IMR-90 (cell line): ENCODE results near the gene GNAT3. TPM values are rescaled to one million over a fixed set of nuclear protein-coding genes. Genes with fewer than 3 reads are reported as not detected.

ENCODE experiments used
- ATAC-seq: fragments of 200-7000 bp; cut with Tn5 transposase; 2 replicates; pipeline ENCODE4 v1.9.1; 2020; ENCODE audit warnings: low read depth, mild to moderate bottlenecking, moderate library complexity
- BruUV-seq: library from RNA; stranded (reverse); fragments of 400-500 nt; replicated peaks from 2 replicates; lab custom pipeline; 2021; lab: Mats Ljungman, UMichigan
- CTCF ChIA-PET: fragments of 300-600 bp; formaldehyde crosslinking; extraction: SDS; loops from one replicate; lab custom pipeline; 2021; ENCODE audit warnings: antibody characterized with exemption; lab: Yijun Ruan, JAX
- POLR2A ChIA-PET: fragments of 300-600 bp; sonication (Branson Sonifier 250); formaldehyde crosslinking; loops from one replicate; lab custom pipeline; 2022; ENCODE audit warnings: antibody characterized with exemption; ENCODE audit not compliant: unreplicated experiment; lab: Charles Lee
- DNase-seq: peaks from one replicate; pipeline ENCODE4 v3.0.0; 2013
- H2AFZ ChIP-seq: replicated peaks from 2 replicates; pipeline ENCODE3; 2013; ENCODE audit warnings: low read length, mild to moderate bottlenecking; ENCODE audit not compliant: poor library complexity
- H2AK5ac ChIP-seq: 2 replicates; pipeline ENCODE4 v1.6.1; 2013; ENCODE audit warnings: low read depth, low read length, inconsistent platforms
- H2AK9ac ChIP-seq: replicated peaks from 2 replicates; pipeline ENCODE3; 2013; ENCODE audit warnings: mild to moderate bottlenecking, low read depth, low read length, moderate library complexity; ENCODE audit not compliant: poor library complexity
- H2BK120ac ChIP-seq: 2 replicates; pipeline ENCODE4 v1.6.1; 2013; ENCODE audit warnings: low read depth, low read length, inconsistent platforms
- H2BK15ac ChIP-seq: 3 replicates; pipeline ENCODE4 v1.6.1; 2013; ENCODE audit warnings: low read depth, low read length, inconsistent platforms
- H2BK20ac ChIP-seq: 2 replicates; pipeline ENCODE4 v1.6.1; 2013; ENCODE audit warnings: low read depth, mild to moderate bottlenecking, inconsistent platforms, low read length, moderate library complexity
- H2BK5ac ChIP-seq: 2 replicates; pipeline ENCODE4 v1.6.1; 2013; ENCODE audit warnings: mild to moderate bottlenecking, low read depth, low read length, inconsistent platforms; ENCODE audit not compliant: poor library complexity, severe bottlenecking
- H3K14ac ChIP-seq: replicated peaks from 2 replicates; pipeline ENCODE4 v1.6.1; 2013; ENCODE audit warnings: low read depth, low read length, inconsistent platforms
- H3K18ac ChIP-seq: 2 replicates; pipeline ENCODE4 v1.6.1; 2013; ENCODE audit warnings: low read depth, low read length, control low read depth
- H3K23ac ChIP-seq: 2 replicates; pipeline ENCODE4 v1.6.1; 2013; ENCODE audit warnings: low read depth, low read length, inconsistent platforms
- H3K27ac ChIP-seq: 2 replicates; pipeline ENCODE4 v1.5.1; 2013; ENCODE audit warnings: mild to moderate bottlenecking, control low read depth, low read length; ENCODE audit not compliant: insufficient read depth
- H3K27me3 ChIP-seq: 2 replicates; pipeline ENCODE4 v1.6.1; 2013; ENCODE audit warnings: low read length; ENCODE audit not compliant: control insufficient read depth, insufficient read depth
- H3K36me3 ChIP-seq: 2 replicates; pipeline ENCODE4 v1.6.1; 2013; ENCODE audit warnings: low read length, mixed read lengths; ENCODE audit not compliant: control insufficient read depth, insufficient read depth
- H3K4ac ChIP-seq: 2 replicates; pipeline ENCODE4 v1.6.1; 2013; ENCODE audit warnings: low read depth, low read length, inconsistent platforms
- H3K4me1 ChIP-seq: 2 replicates; pipeline ENCODE4 v1.6.1; 2013; ENCODE audit warnings: low read length, mixed read lengths; ENCODE audit not compliant: control insufficient read depth, insufficient read depth
- H3K4me2 ChIP-seq: 2 replicates; pipeline ENCODE4 v1.6.1; 2013; ENCODE audit warnings: low read depth, mild to moderate bottlenecking, control low read depth, low read length, moderate library complexity
- H3K4me3 ChIP-seq: 2 replicates; pipeline ENCODE4 v1.5.1; 2013; ENCODE audit warnings: low read depth, mild to moderate bottlenecking, control low read depth, low read length, moderate library complexity; ENCODE audit not compliant: insufficient read depth
- H3K56ac ChIP-seq: 2 replicates; pipeline ENCODE4 v1.6.1; 2013; ENCODE audit warnings: low read length, inconsistent platforms; ENCODE audit not compliant: insufficient read depth; ENCODE audit errors: extremely low read depth
- H3K79me1 ChIP-seq, 2 experiments: 2 replicates each; pipeline ENCODE4 v1.6.1; 2013; ENCODE audit warnings: low read length in 2 of 2, inconsistent platforms in 1 of 2, low read depth in 1 of 2
- H3K9ac ChIP-seq: 2 replicates; pipeline ENCODE4 v1.6.1; 2013; ENCODE audit warnings: low read depth, low read length, control low read depth
- H3K9me1 ChIP-seq: 2 replicates; pipeline ENCODE4 v1.6.1; 2013; ENCODE audit warnings: low read length, inconsistent platforms; ENCODE audit not compliant: insufficient read depth
- H3K9me3 ChIP-seq: 2 replicates; pipeline ENCODE4 v1.6.1; 2013; ENCODE audit warnings: low read length; ENCODE audit not compliant: control insufficient read depth, insufficient read depth
- H4K20me1 ChIP-seq: 2 replicates; pipeline ENCODE4 v1.6.1; 2013; ENCODE audit warnings: low read length, inconsistent platforms; ENCODE audit not compliant: insufficient read depth
- H4K5ac ChIP-seq: 2 replicates; pipeline ENCODE4 v1.6.1; 2013; ENCODE audit warnings: mild to moderate bottlenecking, low read depth, low read length, control low read depth
- H4K8ac ChIP-seq, 2 experiments: 2 replicates each; pipeline ENCODE4 v1.6.1; 2013; ENCODE audit warnings: low read depth in 2 of 2, low read length in 2 of 2, control low read depth in 1 of 2, inconsistent platforms in 1 of 2
- H4K91ac ChIP-seq: 2 replicates; pipeline ENCODE4 v1.6.1; 2013; ENCODE audit warnings: low read depth, low read length, inconsistent platforms; ENCODE audit not compliant: insufficient read depth
- CEBPB ChIP-seq: IDR thresholded peaks from 2 replicates; pipeline ENCODE4 v1.6.1; 2012; ENCODE audit warnings: low read depth, low read length, improper control_type of control experiment
- MAFK ChIP-seq: IDR thresholded peaks from 2 replicates; pipeline ENCODE4 v1.6.1; 2012; ENCODE audit warnings: low read depth, low read length, improper control_type of control experiment
- MAZ ChIP-seq: IDR thresholded peaks from 2 replicates; pipeline ENCODE4 v1.6.1; 2012; ENCODE audit warnings: low read depth, mild to moderate bottlenecking, low read length, improper control_type of control experiment, moderate library complexity, borderline replicate concordance
- MXI1 ChIP-seq: IDR thresholded peaks from 2 replicates; pipeline ENCODE4 v1.6.1; 2012; ENCODE audit warnings: low read depth, mild to moderate bottlenecking, low read length, moderate library complexity, borderline replicate concordance
- NFE2L2 ChIP-seq: fragments of 150-350 bp; IDR thresholded peaks from 2 replicates; pipeline ENCODE4 v1.6.1; 2016; ENCODE audit warnings: low read depth, mild to moderate bottlenecking, low read length
- POLR2A ChIP-seq: IDR thresholded peaks from 2 replicates; pipeline ENCODE4 v1.6.1; 2012; ENCODE audit warnings: mild to moderate bottlenecking, low read depth, low read length
- RAD21 ChIP-seq: IDR thresholded peaks from 2 replicates; pipeline ENCODE4 v1.6.1; 2012; ENCODE audit warnings: low read length, improper control_type of control experiment
- RFX5 ChIP-seq: IDR thresholded peaks from 2 replicates; pipeline ENCODE4 v1.8.0; 2012; ENCODE audit warnings: low read depth, mild to moderate bottlenecking, low read length, moderate library complexity
- SMC3 ChIP-seq: fragments of 150-350 bp; IDR thresholded peaks from 2 replicates; pipeline ENCODE4 v1.6.1; 2016; ENCODE audit warnings: low read depth, mild to moderate bottlenecking, antibody characterized with exemption, low read length, moderate library complexity
- dilution Hi-C: fragments of 300-500 bp; cut with HindIII; formaldehyde crosslinking; loops from one replicate; pipeline ENCODE4 v1.14.3; 2018; ENCODE audit warnings: low sequenced_read_pairs; ENCODE audit not compliant: unreplicated experiment
- in situ Hi-C: fragments of 300-500 bp; cut with MboI; formaldehyde crosslinking; loops from 3 replicates; pipeline ENCODE4 v1.14.3; 2019; ENCODE audit warnings: low sequenced_read_pairs, inconsistent platforms, mixed read lengths
- intact Hi-C: fragments of 100-400 bp; cut with micrococcal nuclease; formaldehyde crosslinking; loops from 2 replicates; pipeline ENCODE4 v1.10.0; 2022
- polyA plus RNA-seq, 3 experiments: library from polyadenylated mRNA; depleted of rRNA; stranded (reverse); fragments of >200 nt; gene quantifications; 2 replicates each; pipeline ENCODE4 v1.2.3, GENCODE V29; 2012; ENCODE audit warnings: low replicate concordance in 1 of 3
- total RNA-seq: library from RNA; depleted of rRNA; stranded (reverse); fragments of >200 nt; gene quantifications from 2 replicates; pipeline ENCODE4 v1.2.3, GENCODE V29; 2012

Gene GNAT3
- total and polyA plus RNA-seq, 2 of the 4 experiments (the other 2 are of a cell fraction) = not detected

DNA sequence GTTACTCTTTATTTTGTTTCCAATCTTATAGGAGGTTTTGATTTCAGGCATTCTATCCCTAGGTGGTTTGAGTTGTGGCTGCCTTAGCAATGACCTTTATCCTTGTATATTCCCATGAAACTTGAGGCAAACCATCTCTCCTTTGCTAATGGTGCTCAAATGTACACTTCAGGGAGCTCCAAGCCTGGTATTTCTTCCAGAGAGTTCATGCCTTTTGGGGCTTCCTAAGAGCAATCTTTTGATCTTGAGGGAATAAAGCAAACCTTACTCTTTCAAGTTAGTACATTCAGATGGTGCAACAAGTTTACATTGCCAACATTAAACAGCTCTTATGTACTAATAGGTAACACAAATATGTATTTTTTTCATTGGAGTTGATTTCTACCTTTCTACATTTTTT is 3.4 kb upstream of the GNAT3 start:
- H4K5ac ChIP-seq = no peak overlapping the region
- H4K20me1 ChIP-seq = no peaks in the 10 kb centered on the region
- in situ Hi-C loops (no loop called here), intact Hi-C loops (no loop called here), dilution Hi-C loops (no loop called here)
- H2BK20ac ChIP-seq = no peak overlapping the region
- ChIA-PET POLR2A (no interaction called here), CTCF (no interaction called here)
- no peak overlapping the region for H2AK9ac ChIP-seq
- TF ChIP-seq POLR2A (no peak), MXI1 (no peak), RFX5 (no peak), CEBPB (no peak), NFE2L2 (no peak), SMC3 (no peak), RAD21 (no peak), MAFK (no peak), MAZ (no peak)
- no peak overlapping the region for H3K27ac ChIP-seq
- H3K9me3 ChIP-seq = no peaks in the 10 kb centered on the region
- no peak overlapping the region for H3K14ac ChIP-seq
- H3K9ac ChIP-seq = no peak overlapping the region
- H2AK5ac ChIP-seq = no peak overlapping the region
- H3K23ac ChIP-seq = no peak overlapping the region
- H3K27me3 ChIP-seq = no peaks in the 10 kb centered on the region
- H3K9me1 ChIP-seq = no peaks in the 10 kb centered on the region
- H3K36me3 ChIP-seq = no peaks in the 10 kb centered on the region
- H4K91ac ChIP-seq = no peak overlapping the region
- H2BK5ac ChIP-seq = no peak overlapping the region
- no peak overlapping the region for H3K4me3 ChIP-seq
- no peak overlapping the region for H2BK15ac ChIP-seq
- no peak for DNase-seq
- H3K4me2 ChIP-seq = no peak overlapping the region
- no peak for ATAC-seq
- no peaks in the 10 kb centered on the region for H3K79me1 ChIP-seq
- H2BK120ac ChIP-seq = no peak overlapping the region
- no peak overlapping the region for H4K8ac ChIP-seq
- H3K4ac ChIP-seq = no peak overlapping the region
- H3K4me1 ChIP-seq = peaks cover 3% of the 10 kb centered on the region; the same call in 1 of the 2 replicates
- H3K18ac ChIP-seq = no peak overlapping the region
- no peak overlapping the region for H2AFZ ChIP-seq
- H3K56ac ChIP-seq = no peak overlapping the region
- no TSS peak for BruUV-seq
